ENCODE data around the gene MRFAP1.
A peak's percentile ranks its signal among the peaks of the same experiment; 100 is the strongest.

Gene MRFAP1

GRCh38 chr4:6655924-6656323 lies 15.4 kb downstream of the MRFAP1 start:
- Histone ChIP-seq H3K79me2 (ENCODE audit: low read length) (no peaks in the 10 kb centered on the region), H3K27ac (ENCODE audit: low read length) (no peak overlapping the region), H3K4me2 (ENCODE audit: low read length) (no peak overlapping the region), H3K9ac (ENCODE audit: low read length) (no peak overlapping the region), H3K36me3 (replicated peaks; ENCODE audit: low read depth, low read length) (no peaks in the 10 kb centered on the region), H4K20me1 (ENCODE audit: insufficient read depth, low read length) (no peaks in the 10 kb centered on the region), H2AFZ (ENCODE audit: low read depth, low read length) (no peak overlapping the region), H3K4me3 (ENCODE audit: low read length) (no peak overlapping the region), H3K9me3 (ENCODE audit: insufficient read depth, low read length) (no peaks in the 10 kb centered on the region), H3K27me3 (ENCODE audit: low read depth, low read length) (peaks cover under 1% of the 10 kb centered on the region; the same call in 1 of the 2 replicates), H3K4me1 (ENCODE audit: low read length) (no peaks in the 10 kb centered on the region)
- TF ChIP-seq CTCF (IDR thresholded peaks at IDR 0.05; ENCODE audit: low read depth, low read length) (no peak), EZH2phosphoT487 (IDR thresholded peaks at IDR 0.05; ENCODE audit: low read depth) (no peak)

GRCh38 chr4:6657242-6658208 lies 17.0 kb downstream of the MRFAP1 start:
- H3K79me2 ChIP-seq (ENCODE audit: low read length) = no peaks in the 10 kb centered on the region
- no peak overlapping the region for H2AFZ ChIP-seq (ENCODE audit: low read depth, low read length)
- no peaks in the 10 kb centered on the region for H3K9me3 ChIP-seq (ENCODE audit: insufficient read depth, low read length)
- no peak overlapping the region for H3K27ac ChIP-seq (ENCODE audit: low read length)
- H3K36me3 ChIP-seq (replicated peaks; ENCODE audit: low read depth, low read length) = no peaks in the 10 kb centered on the region
- no peak overlapping the region for H3K9ac ChIP-seq (ENCODE audit: low read length)
- H3K27me3 ChIP-seq (ENCODE audit: low read depth, low read length) = peaks cover 4% of the 10 kb centered on the region; the same call in 1 of the 2 replicates
- TF ChIP-seq EZH2phosphoT487 (IDR thresholded peaks at IDR 0.05; ENCODE audit: low read depth) = no peak
- TF ChIP-seq CTCF (IDR thresholded peaks at IDR 0.05; ENCODE audit: low read depth, low read length) = no peak
- H3K4me1 ChIP-seq (ENCODE audit: low read length) = no peaks in the 10 kb centered on the region
- no peak overlapping the region for H3K4me2 ChIP-seq (ENCODE audit: low read length)
- H4K20me1 ChIP-seq (ENCODE audit: insufficient read depth, low read length) = no peaks in the 10 kb centered on the region
- H3K4me3 ChIP-seq (ENCODE audit: low read length) = no peak overlapping the region

- Histone ChIP-seq H3K4me3 (ENCODE audit: low read length) (no peak overlapping the region), H3K9ac (ENCODE audit: low read length) (no peak overlapping the region), H3K27ac (ENCODE audit: low read length) (no peak overlapping the region), H4K20me1 (ENCODE audit: insufficient read depth, low read length) (no peaks in the 10 kb centered on the region), H3K4me1 (ENCODE audit: low read length) (no peaks in the 10 kb centered on the region), H3K9me3 (ENCODE audit: insufficient read depth, low read length) (no peaks in the 10 kb centered on the region), H3K27me3 (ENCODE audit: low read depth, low read length) (peaks cover 4% of the 10 kb centered on the region; the same call in 1 of the 2 replicates), H2AFZ (ENCODE audit: low read depth, low read length) (no peak overlapping the region), H3K36me3 (replicated peaks; ENCODE audit: low read depth, low read length) (no peaks in the 10 kb centered on the region), H3K4me2 (ENCODE audit: low read length) (no peak overlapping the region), H3K79me2 (ENCODE audit: low read length) (no peaks in the 10 kb centered on the region)
- TF ChIP-seq EZH2phosphoT487 (IDR thresholded peaks at IDR 0.05; ENCODE audit: low read depth) (no peak), CTCF (IDR thresholded peaks at IDR 0.05; ENCODE audit: low read depth, low read length) (no peak)
Measured at GRCh38 chr4:6658209-6658595, 17.7 kb downstream of the MRFAP1 start.

GRCh38 chr4:6658597-6659075 lies 18.2 kb downstream of the MRFAP1 start:
- no peaks in the 10 kb centered on the region for H3K4me1 ChIP-seq (ENCODE audit: low read length)
- peak overlapping the region; percentile 12; the same call in 1 of the 2 replicates for H3K4me2 ChIP-seq (ENCODE audit: low read length)
- H3K4me3 ChIP-seq (ENCODE audit: low read length) = no peak overlapping the region
- TF ChIP-seq CTCF (IDR thresholded peaks at IDR 0.05; ENCODE audit: low read depth, low read length) (no peak), EZH2phosphoT487 (IDR thresholded peaks at IDR 0.05; ENCODE audit: low read depth) (no peak)
- H3K9ac ChIP-seq (ENCODE audit: low read length) = no peak overlapping the region
- no peaks in the 10 kb centered on the region for H3K79me2 ChIP-seq (ENCODE audit: low read length)
- peaks cover 4% of the 10 kb centered on the region; the same call in 1 of the 2 replicates for H3K27me3 ChIP-seq (ENCODE audit: low read depth, low read length)
- no peak overlapping the region for H2AFZ ChIP-seq (ENCODE audit: low read depth, low read length)
- H4K20me1 ChIP-seq (ENCODE audit: insufficient read depth, low read length) = no peaks in the 10 kb centered on the region
- no peaks in the 10 kb centered on the region for H3K36me3 ChIP-seq (replicated peaks; ENCODE audit: low read depth, low read length)
- H3K9me3 ChIP-seq (ENCODE audit: insufficient read depth, low read length) = no peaks in the 10 kb centered on the region
- H3K27ac ChIP-seq (ENCODE audit: low read length) = no peak overlapping the region
